Measurements from ENCODE around the gene BCL11B. TPM values are rescaled to one million over a fixed set of nuclear protein-coding genes. Genes with fewer than 3 reads are reported as not detected.

The BCL11B gene
- total and polyA plus RNA-seq, 2 of the 8 experiments (the other 6 are each of a cell fraction or from before 2014, with no cell fraction given) = 0.63 to 5.9 TPM

DNA sequence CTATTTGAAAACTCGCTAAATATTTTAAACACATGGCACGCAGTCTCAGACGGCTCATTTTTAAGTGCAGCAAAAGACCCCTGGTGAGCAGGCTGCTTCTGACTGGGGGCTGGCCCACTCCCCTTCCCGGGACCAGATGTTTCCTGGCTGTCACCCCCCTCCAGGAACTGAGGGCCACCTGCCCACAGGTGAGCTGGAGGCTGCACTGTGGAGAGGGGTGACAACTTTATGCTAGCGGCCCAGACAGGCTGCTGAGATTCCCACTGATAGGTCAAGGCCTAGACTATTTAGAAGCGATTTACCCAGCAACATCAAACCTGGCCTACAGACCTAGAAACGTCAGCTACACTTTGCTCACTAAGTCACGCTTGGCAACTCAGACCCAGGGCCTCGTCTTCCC, 92.1 kb downstream of the BCL11B start:
- H3K36me3 ChIP-seq (ENCODE audit: control insufficient read depth in 2 of 4, insufficient read depth in 4 of 4, low read length in 3 of 4) = peaks cover 0 to 8% (median 1%) of the 10 kb centered on the region in 4 experiments; a peak in 1 of 8 replicates
- no peaks in the 10 kb centered on the region for H3K9me3 ChIP-seq (ENCODE audit: insufficient read depth in 2 of 2, low read depth in 1 of 2, low read length in 1 of 2)
- H2BK120ac ChIP-seq (replicated peaks; ENCODE audit: low read depth, low read length) = no peak overlapping the region
- H2AK5ac ChIP-seq (ENCODE audit: low read depth, low read length) = no peak overlapping the region
- no peak overlapping the region for H4K91ac ChIP-seq (replicated peaks; ENCODE audit: insufficient read length, low read length)
- H3K4me3 ChIP-seq (ENCODE audit: extremely low read depth in 1 of 4, insufficient read depth in 2 of 4, low read depth in 3 of 4, low read length in 4 of 4) = no peak overlapping the region
- H3K79me1 ChIP-seq (ENCODE audit: low read depth, low read length) = no peaks in the 10 kb centered on the region; the same call in 1 of the 2 replicates
- no peak overlapping the region for H4K5ac ChIP-seq (ENCODE audit: insufficient read length, low read depth, low read length)
- ChIA-PET POLR2A (ENCODE audit: partially characterized antibody) (no interaction called here), CTCF (ENCODE audit: partially characterized antibody) (interaction anchor here (0.6 to 2.3 kb wide), 4 partner anchors 9 to 331 kb away, joined by 3 to 6 read pairs (median 5); no protein-coding TSS in a partner anchor)
- no peak overlapping the region for H3K27ac ChIP-seq (ENCODE audit: low read depth, low read length)
- no peak overlapping the region for H3K4ac ChIP-seq (replicated peaks; ENCODE audit: insufficient read length, low read depth, low read length)
- H2BK20ac ChIP-seq (ENCODE audit: low read length) = no peak overlapping the region
- H3K18ac ChIP-seq (ENCODE audit: extremely low read depth, low read length) = no peak overlapping the region
- no peak overlapping the region for H2BK5ac ChIP-seq (ENCODE audit: low read depth, low read length)
- DNase-seq (ENCODE audit: low read depth in 1 of 2, low spot score in 2 of 2) (no peak), FAIRE-seq (no peak)
- H3K79me2 ChIP-seq (ENCODE audit: control insufficient read depth in 1 of 2, insufficient read depth in 2 of 2, low read length in 2 of 2) = no peaks in the 10 kb centered on the region; a peak in 1 of 4 replicates
- H3K23me2 ChIP-seq (ENCODE audit: low read depth, low read length) = no peaks in the 10 kb centered on the region
- WGBS, 2 experiments (ENCODE audit: extremely low coverage in 1 of 2, insufficient coverage in 1 of 2, insufficient read length in 1 of 2, insufficient replicate concordance in 2 of 2, low coverage in 1 of 2, low lambda C conversion rate in 2 of 2, missing lambda C conversion rate in 1 of 2) = 80% methylated on average over 9 of the region's 9 CpGs; no CpG with 5 or more reads in 1 of the 2 experiments
- H2BK15ac ChIP-seq (ENCODE audit: low read length) = no peak overlapping the region
- no peak for TF ChIP-seq NANOG (IDR thresholded peaks at IDR 0.05; ENCODE audit: insufficient read depth, low read depth, low read length, poor library complexity, severe bottlenecking)
- no peak for TF ChIP-seq ZNF274 (IDR thresholded peaks at IDR 0.05; ENCODE audit: borderline replicate concordance, extremely low read depth, low read length)
- H3K23ac ChIP-seq (ENCODE audit: insufficient read length) = no peak overlapping the region
- no peak overlapping the region for H3K14ac ChIP-seq (ENCODE audit: insufficient read length)
- H2BK12ac ChIP-seq (ENCODE audit: low read depth, low read length) = no peak overlapping the region
- H3K27me3 ChIP-seq (replicated peaks in 1 of 4; ENCODE audit: control insufficient read depth in 3 of 4, extremely low read depth in 1 of 4, insufficient read depth in 3 of 4, low read length in 3 of 4) = no peaks in the 10 kb centered on the region
- peaks cover 0 to 2% of the 10 kb centered on the region in 2 experiments for H4K20me1 ChIP-seq (replicated peaks in 1 of 2; ENCODE audit: control insufficient read depth in 1 of 2, insufficient read depth in 2 of 2, low read length in 2 of 2)
- H3K4me1 ChIP-seq (replicated peaks in 1 of 4; ENCODE audit: control insufficient read depth in 3 of 4, insufficient read depth in 4 of 4, low read length in 3 of 4) = peaks cover 0 to 2% (median 0%) of the 10 kb centered on the region in 4 experiments; a peak in 3 of 7 replicates
- no peak overlapping the region for H3K4me2 ChIP-seq (ENCODE audit: insufficient read depth in 1 of 2, low read depth in 2 of 2, low read length in 2 of 2)
- no peak overlapping the region for H3K56ac ChIP-seq (replicated peaks; ENCODE audit: insufficient read length, low read depth, low read length)
- no peak overlapping the region for H4K8ac ChIP-seq (ENCODE audit: extremely low read depth, insufficient read depth, low read length)
- no peak overlapping the region for H3K9ac ChIP-seq (replicated peaks in 1 of 4; ENCODE audit: extremely low read depth in 1 of 4, low read depth in 3 of 4, low read length in 3 of 4)
- H2AFZ ChIP-seq (ENCODE audit: low read length) = no peak overlapping the region

Data from H1 (cell line).